B cell (primary cell): ENCODE measurements around the gene GATAD2A. TPM values are rescaled to one million over a fixed set of nuclear protein-coding genes. Genes with fewer than 3 reads are reported as not detected.

Experiments used
- ATAC-seq: fragments of 200-7000 bp; cut with Tn5 transposase; one replicate; pipeline ENCODE4 v1.10.0; 2021; ENCODE audit warnings: low read depth, mild to moderate bottlenecking, moderate number of reproducible peaks, moderate library complexity
- CTCF ChIA-PET: fragments of 350-600 bp; sonication (Branson Sonifier 250); formaldehyde crosslinking; loops from one replicate; lab custom pipeline; 2021; ENCODE audit warnings: antibody characterized with exemption, inconsistent platforms; lab: Charles Lee
- POLR2A ChIA-PET: fragments of 350-600 bp; sonication (Branson Sonifier 250); formaldehyde crosslinking; loops from one replicate; lab custom pipeline; 2021; ENCODE audit warnings: antibody characterized with exemption; lab: Charles Lee
- DNase-seq: peaks from one replicate; pipeline ENCODE4 v3.0.0; 2013
- H2AFZ ChIP-seq: 2 replicates; pipeline ENCODE4 v1.6.1; 2012; ENCODE audit warnings: mild to moderate bottlenecking, low read depth, low read length; ENCODE audit not compliant: insufficient read depth, poor library complexity, severe bottlenecking
- H3K27ac ChIP-seq, 2 donors: 1 replicate in 1 of 2; 2 replicates in 1 of 2; pipeline ENCODE4 v1.5.1; 2012 to 2013; ENCODE audit warnings: low read length in 2 of 2, mild to moderate bottlenecking in 2 of 2, moderate library complexity in 1 of 2
- H3K27me3 ChIP-seq, 4 experiments: fragments of 200-600 bp in 1 of 4; sonication (generic) in 1 of 4; replicated peaks in 1 of 4; 1 replicate in 2 of 4; 2 replicates in 2 of 4; pipeline versions ENCODE4 v1.6.1 to v1.7.0; 2013 to 2016; ENCODE audit warnings: low read length in 3 of 4, mild to moderate bottlenecking in 2 of 4, mixed read lengths in 1 of 4, moderate library complexity in 1 of 4; ENCODE audit not compliant: insufficient read depth in 4 of 4, control insufficient read depth in 3 of 4; ENCODE audit errors: control extremely low read depth in 1 of 4
- H3K36me3 ChIP-seq, 2 experiments: replicated peaks in 1 of 2; 1 replicate in 1 of 2; 2 replicates in 1 of 2; pipeline versions ENCODE4 v1.6.1 to v1.7.1; 2013; ENCODE audit warnings: low read length in 1 of 2; ENCODE audit not compliant: insufficient read depth in 2 of 2, control insufficient read depth in 1 of 2; ENCODE audit errors: control extremely low read depth in 1 of 2, extremely low read depth in 1 of 2
- H3K4me1 ChIP-seq, 2 donors: fragments of 200-600 bp in 1 of 2; sonication (generic) in 1 of 2; 1 replicate in 1 of 2; 2 replicates in 1 of 2; pipeline versions ENCODE4 v1.5.1 to v1.6.1; 2013 to 2017; ENCODE audit warnings: low read length in 2 of 2; ENCODE audit not compliant: control insufficient read depth in 2 of 2, insufficient read depth in 2 of 2
- H3K4me2 ChIP-seq: replicated peaks from 2 replicates; pipeline ENCODE3; 2012; ENCODE audit warnings: mild to moderate bottlenecking, low read depth, low read length; ENCODE audit not compliant: poor library complexity, severe bottlenecking
- H3K4me3 ChIP-seq, 5 experiments: fragments of 200-600 bp in 1 of 5; sonication (generic) in 1 of 5; 1 replicate in 3 of 5; 2 replicates in 2 of 5; pipeline versions ENCODE4 v1.5.1 to v1.7.0; 2011 to 2016; ENCODE audit warnings: low read length in 4 of 5, mild to moderate bottlenecking in 4 of 5, low read depth in 2 of 5, control low read depth in 1 of 5, moderate library complexity in 1 of 5; ENCODE audit not compliant: insufficient read depth in 1 of 5; ENCODE audit errors: control extremely low read depth in 1 of 5, extremely low read depth in 1 of 5
- H3K79me2 ChIP-seq: fragments of 200-600 bp; sonication (generic); one replicate; pipeline ENCODE4 v1.6.0; 2016; ENCODE audit warnings: low read length; ENCODE audit not compliant: control insufficient read depth, insufficient read depth
- H3K9ac ChIP-seq: fragments of 200-600 bp; sonication (generic); 2 replicates; pipeline ENCODE4 v1.6.1; 2017; ENCODE audit warnings: mild to moderate bottlenecking, low read length, moderate library complexity
- H3K9me3 ChIP-seq, 3 donors: one replicate each; pipeline versions ENCODE4 v1.6.1 to v1.7.1; 2013; ENCODE audit warnings: low read length in 2 of 3; ENCODE audit not compliant: control insufficient read depth in 2 of 3, insufficient read depth in 1 of 3; ENCODE audit errors: control extremely low read depth in 1 of 3
- H4K20me1 ChIP-seq: 2 replicates; pipeline ENCODE4 v1.6.0; 2012; ENCODE audit warnings: mild to moderate bottlenecking, low read length; ENCODE audit not compliant: insufficient read depth, control insufficient read depth, poor library complexity, severe bottlenecking
- H3K27ac Mint-ChIP-seq: one replicate; pipeline ENCODE4 v1.8.0; 2021; ENCODE audit warnings: mixed read lengths
- H3K27me3 Mint-ChIP-seq: one replicate; pipeline ENCODE4 v1.8.0; 2021; ENCODE audit warnings: mixed read lengths
- H3K4me1 Mint-ChIP-seq: one replicate; pipeline ENCODE4 v1.8.0; 2021; ENCODE audit warnings: mixed read lengths
- H3K4me3 Mint-ChIP-seq: one replicate; pipeline ENCODE4 v1.8.0; 2021; ENCODE audit warnings: mixed read lengths
- H3K9me3 Mint-ChIP-seq: one replicate; pipeline ENCODE4 v1.8.0; 2022; ENCODE audit warnings: mixed read lengths; ENCODE audit not compliant: insufficient read depth
- CTCF ChIP-seq: fragments of 200-600 bp; IDR thresholded peaks from one replicate; pipeline ENCODE4 v1.8.0; 2022; ENCODE audit warnings: antibody characterized with exemption, mild to moderate bottlenecking
- EZH2 ChIP-seq: IDR thresholded peaks from 2 replicates; pipeline ENCODE4 v1.6.1; 2012; ENCODE audit warnings: borderline replicate concordance, low read depth, mild to moderate bottlenecking, moderate library complexity, low read length; ENCODE audit not compliant: insufficient read depth, poor library complexity, severe bottlenecking
- WGBS: methylation state at CpG from one replicate; pipeline ENCODE4 v1.1.5; 2013; ENCODE audit warnings: missing lambda C conversion rate; ENCODE audit not compliant: insufficient coverage; 5-methylcytosine and 5-hydroxymethylcytosine counted together
- intact Hi-C: fragments of 100-400 bp; cut with micrococcal nuclease; formaldehyde crosslinking; loops from one replicate; pipeline ENCODE4 v1.10.0; 2022
- polyA plus RNA-seq: library from polyadenylated mRNA; depleted of rRNA; stranded (reverse); fragments of >200 nt; gene quantifications from 2 replicates; pipeline ENCODE4 v1.2.3, GENCODE V29; 2012
- total RNA-seq, 2 donors: library from RNA; stranded (reverse); fragments of 120-200 nt in 1 of 2; gene quantifications; 1 replicate in 1 of 2; 2 replicates in 1 of 2; pipeline versions ENCODE4 v1.2.3 to v1.2.4, GENCODE V29; 2013 to 2022

The GATAD2A gene
- total and polyA plus RNA-seq, 2 donors (not counting 1 experiment from before 2014, with no cell fraction given) = 28.8 to 76.3 TPM

GRCh38 chr19:19384486-19384885 is 21.0 kb upstream of the GATAD2A start:
- intact Hi-C loops = loop anchor here (2.0 kb wide), 1 partner anchor 18 kb away; no protein-coding TSS in a partner anchor

More at GRCh38 chr19:19384486-19384885, 21.0 kb upstream of the GATAD2A start:
- CTCF ChIA-PET = interaction anchor here (0.6 to 2.4 kb wide), 5 partner anchors 19 to 1535 kb away, joined by 4 to 20 read pairs (median 12); partner anchors contain the start of gene GATAD2A
- Histone ChIP-seq H3K4me1 (peaks cover 15 to 24% of the 10 kb centered on the region in 2 donors), H4K20me1 (peaks cover 11% of the 10 kb centered on the region), H3K36me3 (no peaks in the 10 kb centered on the region), H3K27me3 (no peaks in the 10 kb centered on the region), H3K79me2 (peaks cover 39% of the 10 kb centered on the region), H3K9me3 (no peaks in the 10 kb centered on the region), H3K9ac (peak overlapping the region; percentile 87), H3K4me2 (peak overlapping the region; percentile 99), H2AFZ (peak overlapping the region; percentile 92), H3K4me3 (peak overlapping the region in 4 of 5 experiments; percentile 73 to 88 (median 82)), H3K27ac (peak overlapping the region in 1 of 2 donors; percentile 81)
- TF ChIP-seq CTCF = no peak
- no peak for TF ChIP-seq EZH2
- Mint-ChIP-seq H3K27ac (peak overlapping the region; percentile 26), H3K27me3 (no peaks in the 10 kb centered on the region), H3K9me3 (no peaks in the 10 kb centered on the region), H3K4me1 (peaks cover 40% of the 10 kb centered on the region), H3K4me3 (peak overlapping the region; percentile 92)
- POLR2A ChIA-PET = interaction anchor here (1.4 to 1.6 kb wide), 6 partner anchors 10 to 131 kb away, joined by 6 to 45 read pairs (median 7); partner anchors contain the start of genes GATAD2A, NDUFA13 and TSSK6
- DNase-seq = no peak
- 85% methylated on average over 5 of the region's 13 CpGs for WGBS
- no peak for ATAC-seq
